Left ventricle myocardium inferior (tissue), 1 donor: ENCODE results near the gene IQSEC2. TPM values are rescaled to one million over a fixed set of nuclear protein-coding genes. Genes with fewer than 3 reads are reported as not detected.
A peak's percentile ranks its signal among the peaks of the same experiment; 100 is the strongest.

Source experiments
- DNase-seq: peaks from one replicate; pipeline ENCODE4 v3.0.0-alpha.2; 2020
- H3K27ac ChIP-seq: fragments of 200-600 bp; replicated peaks from 2 replicates; pipeline ENCODE4 v1.8.0; 2021
- H3K27me3 ChIP-seq: fragments of 200-600 bp; 2 replicates; pipeline ENCODE4 v1.8.0; 2021; ENCODE audit warnings: low read depth
- H3K36me3 ChIP-seq: fragments of 200-600 bp; 2 replicates; pipeline ENCODE4 v1.8.0; 2021
- H3K4me1 ChIP-seq: fragments of 200-600 bp; 2 replicates; pipeline ENCODE4 v1.8.0; 2021
- H3K4me3 ChIP-seq: fragments of 200-600 bp; 2 replicates; pipeline ENCODE4 v1.8.0; 2021; ENCODE audit warnings: mild to moderate bottlenecking, moderate library complexity
- H3K9me3 ChIP-seq: fragments of 200-600 bp; replicated peaks from 2 replicates; pipeline ENCODE4 v1.8.0; 2021
- intact Hi-C: fragments of 100-400 bp; cut with micrococcal nuclease; formaldehyde crosslinking; loops from one replicate; pipeline ENCODE4 v1.11.0; 2022
- total RNA-seq: library from RNA; stranded (reverse); fragmentation: NEBNext Ultra II Directional; extraction: Animal tissue kit (Norgen Biotek cat#: 25700); gene quantifications from one replicate; pipeline ENCODE4 v1.2.1, GENCODE V29; 2021
- TF ChIP-seq, protein P1 (sequence below): fragments of 200-600 bp; IDR thresholded peaks from 2 replicates; pipeline ENCODE4 v1.8.0; 2021; ENCODE audit warnings: antibody characterized with exemption, mild to moderate bottlenecking, borderline replicate concordance
- donor health status: DM: no; HTN: yes; CAD: no; lungs with severe emphysema.

Gene IQSEC2
- total RNA-seq, 1 donor from 2014 or later: 17.1 TPM

DNA sequence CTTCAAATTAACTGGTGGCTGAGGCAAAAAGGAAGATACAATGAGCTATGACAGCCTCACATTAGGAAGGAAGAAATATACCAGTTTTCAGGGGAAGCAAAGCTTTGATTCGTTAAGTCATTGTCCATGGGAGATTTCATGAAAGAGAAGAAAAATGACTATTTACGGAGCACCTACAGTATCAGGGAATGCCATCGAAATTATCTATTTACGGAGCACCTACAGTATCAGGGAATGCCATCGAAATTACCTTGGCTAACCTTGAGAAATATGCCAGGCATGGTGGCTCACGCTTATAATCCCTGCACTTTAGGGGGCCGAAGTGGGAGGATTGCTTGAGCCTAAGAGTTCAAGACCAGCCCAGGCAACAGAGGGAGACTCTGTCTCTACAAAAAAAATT is 28.5 kb upstream of the IQSEC2 start:
- Histone ChIP-seq H3K4me3 (no peak overlapping the region), H3K27ac (no peak overlapping the region), H3K4me1 (peaks cover 3% of the 10 kb centered on the region), H3K36me3 (no peaks in the 10 kb centered on the region), H3K27me3 (no peaks in the 10 kb centered on the region), H3K9me3 (no peaks in the 10 kb centered on the region)
- DNase-seq: no peak
- TF ChIP-seq, protein P1, sequence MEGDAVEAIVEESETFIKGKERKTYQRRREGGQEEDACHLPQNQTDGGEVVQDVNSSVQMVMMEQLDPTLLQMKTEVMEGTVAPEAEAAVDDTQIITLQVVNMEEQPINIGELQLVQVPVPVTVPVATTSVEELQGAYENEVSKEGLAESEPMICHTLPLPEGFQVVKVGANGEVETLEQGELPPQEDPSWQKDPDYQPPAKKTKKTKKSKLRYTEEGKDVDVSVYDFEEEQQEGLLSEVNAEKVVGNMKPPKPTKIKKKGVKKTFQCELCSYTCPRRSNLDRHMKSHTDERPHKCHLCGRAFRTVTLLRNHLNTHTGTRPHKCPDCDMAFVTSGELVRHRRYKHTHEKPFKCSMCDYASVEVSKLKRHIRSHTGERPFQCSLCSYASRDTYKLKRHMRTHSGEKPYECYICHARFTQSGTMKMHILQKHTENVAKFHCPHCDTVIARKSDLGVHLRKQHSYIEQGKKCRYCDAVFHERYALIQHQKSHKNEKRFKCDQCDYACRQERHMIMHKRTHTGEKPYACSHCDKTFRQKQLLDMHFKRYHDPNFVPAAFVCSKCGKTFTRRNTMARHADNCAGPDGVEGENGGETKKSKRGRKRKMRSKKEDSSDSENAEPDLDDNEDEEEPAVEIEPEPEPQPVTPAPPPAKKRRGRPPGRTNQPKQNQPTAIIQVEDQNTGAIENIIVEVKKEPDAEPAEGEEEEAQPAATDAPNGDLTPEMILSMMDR: no peak
- intact Hi-C loops: no loop called here

DNA sequence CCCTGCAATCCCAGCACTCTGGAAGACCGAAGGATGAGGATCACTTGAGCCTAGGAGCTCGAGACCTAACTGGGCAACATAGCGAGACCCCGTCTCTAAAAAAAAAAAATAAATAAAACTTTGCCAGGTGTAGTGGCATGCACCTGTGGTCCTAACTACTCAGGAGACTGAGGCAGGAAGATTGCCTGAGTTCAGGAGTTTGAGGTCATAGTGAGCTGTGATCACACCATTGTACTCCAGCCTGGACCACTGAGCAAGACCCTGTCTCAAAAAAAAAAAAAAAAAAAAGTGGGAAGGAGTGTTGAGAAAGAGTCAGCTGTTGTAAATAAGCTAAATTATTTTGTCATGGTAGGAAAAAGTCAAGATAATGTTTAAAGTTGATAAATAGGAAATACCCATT is 27.5 kb upstream of the IQSEC2 start:
- Histone ChIP-seq H3K9me3 (no peaks in the 10 kb centered on the region), H3K27ac (no peak overlapping the region), H3K4me1 (peaks cover 3% of the 10 kb centered on the region), H3K27me3 (no peaks in the 10 kb centered on the region), H3K4me3 (no peak overlapping the region), H3K36me3 (no peaks in the 10 kb centered on the region)
- TF ChIP-seq, protein P1: no peak
- no peak for DNase-seq
- intact Hi-C loops: no loop called here

DNA sequence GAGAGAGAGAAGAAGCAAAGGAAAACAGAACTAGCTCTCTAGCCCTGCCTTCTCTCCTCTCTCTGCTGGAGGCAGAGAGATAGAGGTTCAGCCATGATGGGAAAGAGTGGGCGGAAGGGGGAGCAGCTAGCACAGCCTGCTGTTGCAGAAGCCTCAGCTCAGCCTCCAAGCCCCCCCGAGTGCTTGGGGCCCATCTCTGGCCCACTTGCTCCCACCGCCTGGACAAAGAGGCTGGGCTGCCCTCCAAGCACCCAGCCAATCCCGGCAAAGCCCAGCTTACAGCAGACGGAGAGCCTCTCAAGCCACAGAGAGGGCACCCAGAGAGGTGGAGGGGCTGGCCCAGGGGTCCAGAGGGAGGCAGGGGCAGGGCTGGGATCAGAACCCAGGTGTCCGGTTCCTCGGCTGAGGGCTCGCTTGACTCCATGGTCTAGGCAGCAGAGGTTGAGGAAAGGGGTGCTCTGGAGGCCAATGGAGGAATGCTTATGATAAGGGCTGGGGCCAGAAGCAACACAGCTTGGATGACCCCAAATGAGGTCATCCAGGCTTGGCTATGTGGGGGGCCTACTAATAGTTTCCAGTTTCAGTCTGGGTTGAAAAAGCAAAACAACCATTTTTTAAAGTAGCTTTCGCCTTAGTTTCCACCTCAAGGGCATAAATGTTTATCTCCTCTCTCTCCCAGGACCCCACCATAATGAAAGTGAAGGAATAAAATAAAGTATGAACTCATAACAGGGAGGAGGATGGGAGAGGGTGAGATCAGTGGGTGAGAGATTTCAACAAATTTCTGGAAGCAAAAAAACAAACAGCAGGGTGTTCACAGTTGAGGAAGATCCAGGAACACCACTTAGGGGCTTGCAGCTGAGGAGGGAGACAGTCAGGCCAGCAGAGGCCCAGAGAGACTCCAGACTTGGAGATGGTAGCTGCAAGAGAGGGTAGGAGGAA is 24.9 kb upstream of the IQSEC2 start:
- intact Hi-C loops: no loop called here
- no peak for DNase-seq
- Histone ChIP-seq H3K36me3 (no peaks in the 10 kb centered on the region), H3K27ac (peak overlapping the region; percentile 30), H3K4me1 (peaks cover 3% of the 10 kb centered on the region), H3K27me3 (no peaks in the 10 kb centered on the region), H3K4me3 (no peak overlapping the region), H3K9me3 (no peaks in the 10 kb centered on the region)
- TF ChIP-seq, protein P1: no peak

DNA sequence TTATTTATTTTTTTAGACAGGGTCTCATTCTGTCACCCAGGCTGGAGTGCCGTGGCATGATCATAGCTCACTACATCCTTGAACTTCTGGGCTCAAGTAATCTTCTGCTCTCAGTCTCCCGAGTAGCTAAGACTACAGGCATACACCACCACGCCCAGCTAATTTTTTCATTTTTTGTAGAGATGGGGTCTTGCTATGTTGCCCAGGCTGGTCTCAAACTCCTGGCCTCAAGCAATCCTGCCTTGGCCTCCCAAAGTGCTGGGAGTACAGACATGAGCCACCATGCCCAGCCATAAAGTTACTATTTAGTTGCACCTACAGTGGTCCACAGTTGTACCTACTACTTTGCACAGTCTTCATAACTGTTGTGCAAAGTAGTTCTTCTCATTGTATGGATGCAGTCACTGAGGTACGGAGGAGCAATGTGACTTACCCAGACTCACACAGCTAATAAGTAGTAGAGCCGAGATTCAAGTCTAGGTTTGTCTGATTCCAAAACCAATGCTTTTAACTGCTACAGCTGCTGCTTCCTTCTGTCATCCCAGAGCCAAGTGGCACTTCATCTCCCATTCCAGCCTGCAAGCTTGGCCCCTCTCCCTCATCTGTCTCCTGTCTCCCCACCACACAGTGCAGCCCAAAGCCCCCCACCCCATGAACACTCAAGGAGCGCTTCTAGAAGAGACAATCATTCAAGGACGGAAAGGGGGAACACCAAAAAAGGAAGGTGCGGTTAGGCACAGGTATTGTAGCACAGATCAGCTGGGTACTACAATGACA is 24.0 kb upstream of the IQSEC2 start:
- TF ChIP-seq, protein P1: no peak
- no peaks in the 10 kb centered on the region for H3K27me3 ChIP-seq
- peaks cover 3% of the 10 kb centered on the region for H3K4me1 ChIP-seq
- H3K36me3 ChIP-seq: no peaks in the 10 kb centered on the region
- no peaks in the 10 kb centered on the region for H3K9me3 ChIP-seq
- DNase-seq: no peak
- intact Hi-C loops: no loop called here
- H3K27ac ChIP-seq: peak overlapping the region; percentile 30
- no peak overlapping the region for H3K4me3 ChIP-seq

DNA sequence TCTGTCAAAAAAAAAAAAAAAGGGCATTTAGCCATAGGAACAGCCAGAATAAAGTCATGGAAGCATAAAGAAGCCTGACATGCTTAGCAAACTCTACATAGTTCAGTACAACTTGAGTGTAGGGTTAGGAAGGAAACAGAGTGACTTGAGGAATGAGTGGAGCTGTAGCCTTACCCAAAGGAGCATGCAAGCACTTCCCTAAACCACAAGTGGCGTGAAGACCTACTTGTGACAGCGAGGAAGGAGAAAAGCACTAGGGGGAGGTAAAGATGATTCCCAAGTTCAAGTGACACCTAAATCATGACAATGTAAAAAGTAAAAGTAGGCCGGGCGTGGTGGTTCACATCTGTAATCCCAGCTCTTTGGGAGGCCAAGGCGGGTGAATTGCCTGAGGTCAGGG is 21.8 kb upstream of the IQSEC2 start:
- TF ChIP-seq, protein P1: no peak
- no peak for DNase-seq
- peaks cover 3% of the 10 kb centered on the region for H3K4me1 ChIP-seq
- H3K9me3 ChIP-seq: no peaks in the 10 kb centered on the region
- intact Hi-C loops: no loop called here
- H3K27ac ChIP-seq: no peak overlapping the region
- no peak overlapping the region for H3K4me3 ChIP-seq
- no peaks in the 10 kb centered on the region for H3K36me3 ChIP-seq
- no peaks in the 10 kb centered on the region for H3K27me3 ChIP-seq
